WTC11 (cell line): Measurements from ENCODE around the gene MYCBP. TPM values are rescaled to one million over a fixed set of nuclear protein-coding genes. Genes with fewer than 3 reads are reported as not detected.

Experiments
- ATAC-seq: fragments of 200-7000 bp; cut with Tn5 transposase; 2 replicates; pipeline ENCODE4 v1.10.0; 2021; ENCODE audit warnings: mild to moderate bottlenecking, moderate library complexity
- Bru-seq: library from RNA; stranded (reverse); fragments of 400-500 nt; gene quantifications from one replicate; lab custom pipeline; 2021; lab: Mats Ljungman, UMichigan
- CTCF ChIA-PET: fragments of 300-600 bp; sonication (Branson Sonifier 250); formaldehyde crosslinking; loops from one replicate; lab custom pipeline; 2021; ENCODE audit warnings: antibody characterized with exemption; lab: Charles Lee
- POLR2A ChIA-PET: fragments of 350-600 bp; sonication (Branson Sonifier 250); formaldehyde crosslinking; loops from one replicate; lab custom pipeline; 2021; ENCODE audit warnings: antibody characterized with exemption; lab: Charles Lee
- DNase-seq: peaks from one replicate; pipeline ENCODE4 v3.0.0; 2021; ENCODE audit warnings: low spot score
- H3K27ac Mint-ChIP-seq: 2 replicates; pipeline ENCODE4 v1.8.0; 2021; ENCODE audit warnings: mixed read lengths
- H3K27me3 Mint-ChIP-seq: 2 replicates; pipeline ENCODE4 v1.8.0; 2021; ENCODE audit warnings: low read depth, mild to moderate bottlenecking, moderate library complexity, mixed read lengths
- H3K36me3 Mint-ChIP-seq: 2 replicates; pipeline ENCODE4 v1.8.0; 2021; ENCODE audit warnings: mixed read lengths
- H3K4me1 Mint-ChIP-seq: 2 replicates; pipeline ENCODE4 v1.8.0; 2022; ENCODE audit warnings: mixed read lengths
- H3K4me3 Mint-ChIP-seq: 2 replicates; pipeline ENCODE4 v1.8.0; 2021; ENCODE audit warnings: mild to moderate bottlenecking, moderate library complexity, mixed read lengths
- H3K9me3 Mint-ChIP-seq: 2 replicates; pipeline ENCODE4 v1.8.0; 2021; ENCODE audit warnings: mixed read lengths
- CBFB ChIP-seq: sonication (generic); formaldehyde crosslinking; IDR thresholded peaks from 2 replicates; pipeline ENCODE4 v1.8.1; 2022; ENCODE audit warnings: mild to moderate bottlenecking, low read depth, missing genetic modification reagents
- CTCF ChIP-seq: fragments of 200-600 bp; IDR thresholded peaks from 2 replicates; pipeline ENCODE4 v1.8.0; 2022; ENCODE audit warnings: antibody characterized with exemption
- E2F5 ChIP-seq: sonication (generic); formaldehyde crosslinking; IDR thresholded peaks from 2 replicates; pipeline ENCODE4 v1.8.1; 2022; ENCODE audit warnings: mild to moderate bottlenecking, moderate library complexity, missing genetic modification reagents
- ERG ChIP-seq: fragments of 250-450 bp; sonication (Bioruptor Pico); IDR thresholded peaks from 2 replicates; pipeline ENCODE4 v1.8.0; 2021; ENCODE audit warnings: mild to moderate bottlenecking
- ESRRA ChIP-seq: sonication (generic); formaldehyde crosslinking; IDR thresholded peaks from 2 replicates; pipeline ENCODE4 v1.8.1; 2022; ENCODE audit warnings: mild to moderate bottlenecking, missing genetic modification reagents, borderline replicate concordance
- FOXP4 ChIP-seq: sonication (generic); formaldehyde crosslinking; IDR thresholded peaks from 2 replicates; pipeline ENCODE4 v1.8.0; 2022; ENCODE audit warnings: mild to moderate bottlenecking, missing genetic modification reagents
- PRDM15 ChIP-seq: sonication (generic); formaldehyde crosslinking; IDR thresholded peaks from 2 replicates; pipeline ENCODE4 v1.8.0; 2022; ENCODE audit warnings: missing genetic modification reagents
- PRRX2 ChIP-seq: fragments of 250-450 bp; sonication (Bioruptor Pico); IDR thresholded peaks from 2 replicates; pipeline ENCODE4 v1.8.0; 2021; ENCODE audit warnings: mild to moderate bottlenecking
- RORB ChIP-seq: fragments of 250-450 bp; sonication (Bioruptor Pico); IDR thresholded peaks from 2 replicates; pipeline ENCODE4 v1.9.0; 2021; ENCODE audit warnings: mild to moderate bottlenecking
- ZNF138 ChIP-seq: sonication (generic); formaldehyde crosslinking; conservative IDR thresholded peaks from 2 replicates; pipeline ENCODE4 v1.8.1; 2022; ENCODE audit warnings: mild to moderate bottlenecking, moderate library complexity, missing genetic modification reagents
- ZNF232 ChIP-seq: sonication (generic); formaldehyde crosslinking; IDR thresholded peaks from 2 replicates; pipeline ENCODE4 v1.8.0; 2022; ENCODE audit warnings: mild to moderate bottlenecking, missing genetic modification reagents
- ZNF512 ChIP-seq: sonication (generic); formaldehyde crosslinking; IDR thresholded peaks from 2 replicates; pipeline ENCODE4 v1.8.1; 2022; ENCODE audit warnings: missing genetic modification reagents, borderline replicate concordance
- ZNF532 ChIP-seq: fragments of 250-450 bp; sonication (Bioruptor Pico); IDR thresholded peaks from 2 replicates; pipeline ENCODE4 v1.9.0; 2021; ENCODE audit warnings: mild to moderate bottlenecking, borderline replicate concordance
- long read RNA-seq, 3 experiments: library from RNA in 1 of 3; library from capped mRNA in 1 of 3; library from polyadenylated mRNA in 1 of 3; unstranded in 2 of 3; stranded (forward) in 1 of 3; transcript quantifications; one replicate each; pipeline ENCODE4 v2.0.0, GENCODE V29; 2021
- total RNA-seq: library from RNA; stranded (reverse); gene quantifications from 3 replicates; pipeline ENCODE4 v1.2.3, GENCODE V29; 2021

Gene MYCBP
- total RNA-seq (31.4 to 43.6 TPM (median 34.9 TPM) in 3 replicates), Bru-seq, nascent RNA (percentile 72 among the genes with signal in this experiment)
- long read RNA-seq, experiment 1, transcript MYCBP-201 (5 exons, 2,818 nt): major isoform, 70 of 81 reads
- long read RNA-seq, experiment 1, partial matches to known transcripts: 2 of 81 reads
- long read RNA-seq, experiment 1, other reads (novel, unspliced or antisense): 1 of 81 reads
- long read RNA-seq, experiment 2, transcript MYCBP-201 (5 exons, 2,818 nt): major isoform, 51 of 67 reads
- long read RNA-seq, experiment 2, transcript MYCBP-204 (4 exons, 819 nt): minor isoform, 5 of 67 reads
- long read RNA-seq, experiment 2, partial matches to known transcripts: 1 of 67 reads
- long read RNA-seq, experiment 2, other reads (novel, unspliced or antisense): 8 of 67 reads
- long read RNA-seq, experiment 3, transcript MYCBP-204 (4 exons, 819 nt): minor isoform, 5 of 110 reads
- long read RNA-seq, experiment 3, transcript MYCBP-201 (5 exons, 2,818 nt): major isoform, 100 of 110 reads
- long read RNA-seq, experiment 3, partial matches to known transcripts: 1 of 110 reads
- long read RNA-seq, experiment 3, other reads (novel, unspliced or antisense): 1 of 110 reads

GRCh38 chr1:38873027-38873969 is at the start of gene MYCBP:
TSS of gene MYCBP (minus strand) at chr1:38873348. CDS start at chr1:38873305, 43 bp downstream.
- Mint-ChIP-seq H3K27me3 (no peaks in the 10 kb centered on the region), H3K4me3 (peak within 1 kb of the TSS; percentile 92), H3K27ac (peak within 1 kb of the TSS; percentile 41; the same call in 1 of the 2 replicates), H3K4me1 (peaks cover 12% of the 10 kb centered on the region), H3K9me3 (no peaks in the 10 kb centered on the region), H3K36me3 (peaks cover 4% of the 10 kb centered on the region; the same call in 1 of the 2 replicates)
- DNase-seq: peak; percentile 98
- CTCF ChIA-PET: interaction anchor here (1.0 to 2.9 kb wide), 3 partner anchors 91 to 318 kb away, joined by 4 to 9 read pairs (median 5); no protein-coding TSS in a partner anchor
- POLR2A ChIA-PET: interaction anchor here (0.5 to 1.5 kb wide), 3 partner anchors 19 to 153 kb away, joined by 3 to 6 read pairs (median 4); partner anchors contain the start of gene NDUFS5
- peak; percentile 99 for ATAC-seq
- TF ChIP-seq RORB (CRISPR knock-in tag) (no peak), ZNF532 (CRISPR knock-in tag) (no peak), ERG (CRISPR knock-in tag) (no peak), ESRRA (CRISPR knock-in tag) (no peak), CBFB (no peak), PRRX2 (CRISPR knock-in tag) (no peak), PRDM15 (CRISPR knock-in tag) (no peak), ZNF512 (CRISPR knock-in tag) (no peak), E2F5 (no peak), CTCF (0 out of 2 replicates have a peak, but pooled peaks have one; percentile 12), ZNF138 (CRISPR knock-in tag) (no peak), FOXP4 (CRISPR knock-in tag) (0 out of 2 replicates have a peak, but pooled peaks have one; percentile 53), ZNF232 (CRISPR knock-in tag) (0 out of 2 replicates have a peak, but pooled peaks have one; percentile 17)
